HG03196 (cell line): Measurements from ENCODE around the gene DYNLL2.
"Not testable (repeated sequence)": the region's sequence is repeated elsewhere in the genome, so short reads cannot be mapped to it uniquely, and the experiment has no call there.

Experiments used
- ATAC-seq: cut with Tn5 transposase; IDR thresholded peaks from one replicate; pipeline ENCODE4 v1.9.1; 2021; ENCODE audit not compliant: unreplicated experiment

The DYNLL2 gene

DNA sequence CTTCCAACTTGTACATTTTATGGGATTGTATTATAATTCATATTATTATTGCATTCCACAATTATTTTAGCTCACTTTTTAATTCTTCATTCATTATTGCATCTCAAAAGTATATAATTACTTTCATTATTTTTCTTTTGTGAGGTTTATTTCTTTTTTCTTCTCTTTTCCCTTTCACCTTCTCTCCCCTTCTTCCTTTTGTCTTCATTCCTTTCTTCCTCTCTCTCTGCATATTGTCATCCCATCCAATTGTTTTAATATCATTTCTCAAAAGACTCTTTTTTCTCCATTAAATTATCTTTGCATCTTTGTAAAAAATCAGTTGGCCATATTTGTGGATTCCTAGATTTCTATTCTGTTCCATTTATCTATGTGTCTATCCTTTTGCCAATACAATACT is 17.3 kb downstream of the DYNLL2 start:
- ATAC-seq, result no peak

DNA sequence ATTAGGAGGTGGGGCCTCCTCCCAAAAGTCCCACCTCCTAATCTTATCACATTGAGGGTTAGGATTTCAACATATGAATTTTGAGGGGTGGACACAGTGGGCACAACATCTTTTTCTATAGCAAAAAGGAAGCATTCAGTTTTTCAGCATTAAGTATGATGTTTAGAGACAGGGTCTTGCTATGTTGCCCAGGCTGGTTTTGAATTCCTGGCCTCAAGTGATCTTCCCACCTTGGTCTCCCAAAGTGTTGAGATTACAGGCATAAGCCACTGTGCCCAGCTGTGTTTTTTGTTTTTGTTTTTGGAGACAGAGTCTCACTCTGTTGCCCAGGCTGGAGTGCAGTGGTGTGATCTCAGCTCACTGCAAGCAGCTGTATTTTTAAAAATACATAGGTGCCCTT is 18.7 kb downstream of the DYNLL2 start:
- not testable (repeated sequence) for ATAC-seq

DNA sequence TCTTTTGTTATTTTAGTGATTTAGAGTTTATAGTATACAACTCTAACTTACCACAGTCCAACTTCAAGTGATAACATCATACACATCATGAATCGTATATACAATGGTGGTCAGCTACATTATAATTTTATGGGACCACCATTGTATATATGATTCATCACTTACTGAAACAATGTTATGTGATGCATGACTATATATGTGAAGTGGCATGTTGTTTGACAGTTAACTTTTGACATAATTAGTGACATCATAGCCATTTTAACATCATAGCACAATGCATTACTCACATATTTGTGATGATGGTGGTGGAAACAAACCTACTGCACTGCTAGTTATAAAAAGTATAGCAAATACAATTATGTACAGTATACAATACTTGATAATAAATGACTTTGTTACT is 21.9 kb downstream of the DYNLL2 start:
- ATAC-seq, result no peak

DNA sequence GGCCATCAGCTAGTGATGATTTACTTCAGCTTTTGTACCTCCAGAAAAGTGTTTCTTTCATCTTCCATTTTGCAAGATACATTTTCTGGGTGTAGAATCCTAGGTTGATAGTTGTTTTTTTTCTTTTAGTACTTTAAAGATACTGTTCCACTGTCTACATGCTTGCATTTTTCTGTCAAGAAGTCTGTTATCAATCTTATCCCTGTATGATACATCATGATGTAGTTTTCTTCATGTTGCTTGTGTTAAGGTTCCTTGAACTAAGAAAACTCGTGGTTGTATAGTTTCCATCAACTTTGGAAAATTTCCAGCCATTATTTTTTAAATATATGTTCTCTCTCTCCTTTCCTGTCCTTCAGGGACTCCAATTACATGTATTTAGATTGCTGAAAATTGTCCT is 24.1 kb downstream of the DYNLL2 start:
- ATAC-seq, result no peak

DNA sequence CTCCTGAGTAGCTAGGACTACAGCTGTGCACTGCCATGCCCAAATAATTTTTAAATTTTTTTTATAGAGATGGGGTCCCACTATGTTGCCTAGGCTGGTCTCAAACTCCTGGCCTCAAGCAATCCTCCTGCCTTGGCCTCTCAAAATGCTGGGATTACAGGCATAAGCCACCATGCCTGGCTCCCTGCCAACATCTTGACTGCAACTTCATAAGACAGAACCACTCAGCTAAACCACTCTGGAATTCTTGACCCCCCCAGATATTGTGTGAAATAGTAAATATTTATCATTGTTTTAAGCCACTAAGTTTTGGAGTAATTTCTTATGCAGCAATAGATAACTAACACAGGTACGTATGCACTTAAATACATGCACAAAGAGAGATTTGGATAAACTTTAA is 26.0 kb downstream of the DYNLL2 start:
- ATAC-seq, result no peak

DNA sequence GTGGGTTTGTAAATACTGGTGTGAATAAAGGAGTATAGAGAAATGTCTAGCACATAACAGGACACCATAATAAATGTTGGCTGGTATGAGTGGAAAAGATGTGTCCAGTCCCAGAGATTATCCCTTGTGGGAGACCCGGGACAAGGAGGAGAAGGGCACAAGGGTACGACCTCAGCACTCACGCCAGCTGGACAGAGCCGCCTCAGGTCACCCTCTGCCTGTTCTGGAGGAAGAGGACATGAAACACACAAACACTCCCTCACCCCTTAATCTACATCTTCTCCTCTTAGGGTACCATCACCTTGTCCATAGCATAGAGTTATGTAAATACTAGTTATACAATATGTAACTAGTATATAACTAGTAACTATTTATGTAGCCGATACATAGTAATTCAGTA is 26.8 kb downstream of the DYNLL2 start:
- no peak for ATAC-seq

DNA sequence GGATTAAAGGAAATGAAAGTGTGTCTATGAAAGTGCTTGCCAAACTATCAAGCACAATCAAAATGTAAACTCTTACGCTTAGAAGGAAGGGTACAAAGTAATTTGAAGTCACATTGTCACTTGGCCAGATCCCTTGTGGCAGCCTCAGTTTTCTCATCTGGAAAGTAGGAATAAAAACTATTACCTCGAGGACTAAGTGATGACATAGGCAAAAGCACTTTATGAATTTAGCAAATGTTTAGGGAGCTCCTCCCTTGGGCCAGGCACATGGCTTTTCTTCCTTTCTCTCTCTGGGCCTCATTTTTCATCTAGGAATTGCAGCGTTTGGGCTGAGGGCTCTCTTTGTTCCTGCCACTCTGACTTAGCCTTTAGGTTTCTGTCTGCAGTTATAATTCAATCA is 28.5 kb downstream of the DYNLL2 start:
- no peak for ATAC-seq

DNA sequence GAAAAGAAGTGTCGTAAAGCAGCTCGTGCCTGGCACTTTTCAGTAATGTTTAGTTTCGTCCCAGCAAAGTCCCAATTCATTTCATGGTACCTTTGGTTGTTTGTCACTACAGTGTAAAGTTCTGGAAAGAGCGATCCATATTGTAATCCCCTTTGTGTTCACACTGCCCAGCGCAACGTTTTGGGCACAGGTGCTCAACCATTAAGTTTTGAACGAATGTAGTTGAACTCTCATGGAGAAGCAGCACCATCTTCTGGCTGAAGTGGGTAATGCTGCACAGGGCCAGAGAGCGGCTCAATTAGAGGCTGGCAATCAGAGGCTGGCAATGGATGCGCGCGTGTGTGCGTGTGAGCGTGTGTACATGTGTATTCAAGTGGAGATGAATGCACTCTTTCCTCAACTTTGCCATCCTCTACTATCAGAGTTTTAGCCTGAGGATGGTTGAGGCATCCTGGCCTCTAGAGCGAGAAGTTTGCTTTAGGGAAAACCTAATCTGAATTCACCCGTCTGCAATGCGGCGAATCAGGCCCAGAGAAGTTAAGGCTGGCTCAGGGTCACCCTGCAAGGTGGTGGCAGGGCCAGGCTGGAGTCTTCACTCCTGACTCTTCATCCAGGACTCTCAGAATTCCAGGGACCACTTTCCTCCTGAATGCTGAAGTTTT is 29.9 kb downstream of the DYNLL2 start:
- no peak for ATAC-seq

DNA sequence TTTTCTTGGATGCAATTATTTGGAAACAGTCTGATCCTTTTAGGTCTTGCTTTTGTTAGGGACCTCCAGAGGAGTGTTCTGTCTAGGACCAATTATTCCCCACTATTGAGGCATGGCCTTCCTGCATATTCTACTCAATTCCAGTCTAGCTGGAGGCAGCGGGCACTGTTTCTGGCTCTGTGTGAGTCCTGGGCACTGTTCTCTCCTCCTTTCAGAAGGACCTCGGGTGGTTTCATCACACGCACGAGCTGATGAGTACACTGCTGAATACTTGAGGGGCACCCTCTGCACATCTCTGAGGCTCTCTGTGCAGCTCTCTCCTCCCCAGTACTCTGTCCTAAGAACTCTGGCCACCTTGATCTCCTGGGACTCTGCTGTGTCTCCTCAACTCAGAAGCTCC is 30.7 kb downstream of the DYNLL2 start:
- no peak for ATAC-seq

DNA sequence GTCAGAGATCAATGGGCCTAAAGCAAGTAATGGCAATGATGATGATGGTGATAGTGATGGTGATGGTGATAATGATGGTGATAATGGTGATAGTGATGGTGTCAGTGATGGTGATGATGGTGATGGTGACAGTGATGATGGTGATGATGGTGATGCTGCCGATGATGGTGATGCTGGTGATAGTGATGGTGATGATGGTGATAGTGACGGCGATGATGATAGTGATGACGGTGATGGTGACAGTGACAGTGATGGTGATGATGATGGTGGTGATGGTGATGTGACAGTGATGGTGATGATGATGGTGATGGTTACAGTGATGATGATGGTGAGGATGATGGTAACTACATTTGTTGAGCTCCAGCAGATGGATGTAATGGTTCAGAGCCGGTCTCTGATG is 34.2 kb downstream of the DYNLL2 start:
- no peak for ATAC-seq

DNA sequence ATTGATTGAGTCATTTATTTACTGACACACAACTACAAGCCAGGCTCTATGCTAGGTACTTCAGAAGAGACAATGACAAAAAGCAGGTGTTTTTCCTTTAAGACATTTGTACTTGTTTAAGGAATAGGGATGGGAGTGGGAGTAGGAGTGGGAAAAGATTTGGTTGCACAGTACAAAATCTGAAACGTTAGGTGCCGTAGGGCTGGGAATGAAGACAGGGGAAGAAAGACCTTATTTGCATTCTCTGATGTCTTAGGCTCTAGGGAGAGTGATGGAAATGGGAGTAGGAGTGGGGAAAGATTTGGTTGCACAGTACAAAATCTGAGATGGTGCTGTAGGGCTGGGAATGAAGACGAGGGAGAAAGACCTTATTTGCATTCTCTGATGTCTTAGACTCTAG is 36.3 kb downstream of the DYNLL2 start:
- ATAC-seq, result no peak

DNA sequence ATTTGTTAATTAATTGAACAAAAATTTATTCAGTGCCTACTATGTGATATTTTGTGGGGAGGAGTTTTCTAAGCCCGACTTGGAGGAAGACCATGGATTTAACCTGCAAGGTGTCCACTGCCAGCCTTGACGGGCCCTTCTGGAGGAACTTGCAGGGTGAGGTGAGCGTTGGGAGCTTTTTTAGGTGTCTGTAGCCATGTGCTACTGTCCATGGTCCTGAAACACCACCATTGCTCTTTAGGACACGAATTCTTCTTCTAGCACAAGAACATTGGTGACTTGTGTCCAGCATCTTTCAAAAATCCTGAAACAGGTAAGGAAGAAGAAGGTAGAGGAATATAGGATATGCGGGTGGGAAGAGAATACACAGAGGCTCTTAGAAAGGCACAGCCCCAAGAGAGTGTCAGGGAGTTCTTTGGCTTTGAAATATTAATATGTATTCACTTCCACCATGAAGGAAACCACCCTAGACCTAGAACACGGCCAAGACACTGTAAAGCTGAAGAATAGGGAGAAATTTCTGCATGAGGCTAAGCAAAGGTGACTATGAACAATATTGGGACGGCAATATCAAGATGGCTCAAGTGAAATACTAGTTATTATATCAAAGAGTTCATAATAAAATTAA is 37.1 kb downstream of the DYNLL2 start:
- ATAC-seq, result no peak

DNA sequence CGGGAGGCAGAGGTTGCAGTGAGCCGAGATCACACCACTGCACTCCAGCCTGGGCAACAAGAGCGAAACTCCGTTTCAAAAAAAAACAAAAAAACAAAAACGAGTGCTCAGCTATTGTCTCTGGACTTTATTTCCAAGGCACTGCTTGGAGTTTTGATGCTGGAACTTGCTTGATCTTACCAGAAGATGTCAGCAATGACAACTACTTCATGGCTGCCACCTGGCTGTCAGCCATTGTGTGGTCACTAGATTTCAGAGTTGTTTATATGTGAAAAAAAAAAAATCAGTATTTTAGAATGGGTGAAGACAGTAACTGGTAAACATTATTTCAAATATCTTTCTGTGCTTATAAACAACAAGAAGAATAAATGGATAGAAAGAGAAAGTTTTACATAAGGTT is 38.7 kb downstream of the DYNLL2 start:
- no peak for ATAC-seq

DNA sequence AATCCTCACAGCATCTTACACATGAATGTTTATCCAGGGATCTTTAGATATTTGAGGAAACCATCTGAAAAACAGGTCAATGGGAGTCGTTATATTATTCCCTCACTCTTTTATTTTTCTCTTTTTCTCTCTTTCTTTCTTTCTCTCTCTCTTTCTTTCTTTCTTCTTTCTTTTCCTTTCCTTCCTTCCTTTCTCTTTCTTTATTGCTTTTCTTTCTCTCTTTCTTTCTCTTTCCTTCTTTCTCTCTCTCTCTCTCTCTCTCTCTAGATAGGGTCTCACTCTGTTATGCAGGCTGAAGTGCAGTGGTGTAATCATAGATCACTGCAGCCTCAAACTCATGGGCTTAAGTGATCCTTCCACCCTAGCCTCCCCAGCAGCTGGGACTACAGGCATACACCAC is 44.6 kb downstream of the DYNLL2 start:
- no peak for ATAC-seq

DNA sequence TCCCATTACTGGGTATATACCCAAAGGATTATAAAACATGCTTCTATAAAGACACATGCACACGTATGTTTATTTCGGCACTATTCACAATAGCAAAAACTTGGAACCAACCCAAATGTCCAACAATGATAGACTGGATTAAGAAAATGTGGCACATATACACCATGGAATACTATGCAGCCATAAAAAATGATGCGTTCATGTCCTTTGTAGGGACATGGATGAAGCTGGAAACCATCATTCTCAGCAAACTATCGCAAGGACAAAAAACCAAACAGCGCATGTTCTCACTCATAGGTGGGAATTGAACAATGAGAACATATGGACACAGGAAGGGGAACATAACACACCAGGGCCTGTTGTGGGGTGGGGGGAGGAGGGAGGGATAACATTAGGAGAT is 49.5 kb downstream of the DYNLL2 start:
- ATAC-seq, result not testable (repeated sequence)

DNA sequence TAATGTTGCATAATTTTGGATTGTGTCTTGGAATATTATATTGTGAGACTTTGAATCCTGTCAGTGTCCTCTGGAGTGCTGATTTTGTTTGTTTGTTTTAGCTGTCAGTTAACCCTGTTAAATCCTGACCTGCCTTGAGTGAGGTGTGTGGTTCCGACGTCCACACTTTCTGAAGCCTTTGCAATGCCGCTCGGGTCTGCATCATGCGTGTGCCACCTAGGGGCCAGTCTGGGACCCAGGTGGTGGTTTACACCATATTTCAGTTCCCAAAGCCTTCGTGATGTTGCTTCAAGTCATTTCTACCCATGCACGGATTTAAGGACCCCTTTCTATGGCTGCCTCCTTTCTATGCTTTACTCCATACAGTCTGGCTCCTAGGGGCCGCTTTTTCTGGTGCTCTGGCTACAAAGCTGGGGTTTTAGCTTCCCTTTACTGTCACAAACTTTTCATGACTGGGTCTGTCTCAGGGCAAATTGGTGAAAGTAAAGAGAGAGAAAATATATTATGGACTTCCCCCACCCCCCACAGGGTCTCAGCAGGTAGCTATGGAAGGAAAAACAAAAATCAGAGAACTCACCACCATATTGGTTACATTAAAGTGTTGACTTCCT is 53.6 kb downstream of the DYNLL2 start:
- ATAC-seq, result no peak

DNA sequence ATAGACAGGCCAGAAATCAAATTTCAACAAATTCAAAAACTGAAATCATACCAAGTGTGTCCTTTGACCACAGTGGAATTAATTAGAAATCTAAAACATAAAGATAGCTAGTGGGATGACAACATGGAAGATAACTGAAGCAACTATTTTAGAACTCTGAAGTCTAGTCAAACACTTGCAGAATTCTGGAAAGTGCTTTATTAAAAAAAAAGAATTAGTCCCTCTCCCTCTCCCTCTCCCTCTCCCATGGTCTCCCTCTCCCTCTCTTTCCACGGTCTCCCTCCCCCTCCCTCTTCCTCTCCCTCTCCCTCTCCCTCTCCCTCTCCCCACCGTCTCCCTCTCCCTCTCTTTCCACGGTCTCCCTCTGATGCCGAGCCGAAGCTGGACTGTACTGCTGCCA is 58.3 kb downstream of the DYNLL2 start:
- ATAC-seq, result no peak

DNA sequence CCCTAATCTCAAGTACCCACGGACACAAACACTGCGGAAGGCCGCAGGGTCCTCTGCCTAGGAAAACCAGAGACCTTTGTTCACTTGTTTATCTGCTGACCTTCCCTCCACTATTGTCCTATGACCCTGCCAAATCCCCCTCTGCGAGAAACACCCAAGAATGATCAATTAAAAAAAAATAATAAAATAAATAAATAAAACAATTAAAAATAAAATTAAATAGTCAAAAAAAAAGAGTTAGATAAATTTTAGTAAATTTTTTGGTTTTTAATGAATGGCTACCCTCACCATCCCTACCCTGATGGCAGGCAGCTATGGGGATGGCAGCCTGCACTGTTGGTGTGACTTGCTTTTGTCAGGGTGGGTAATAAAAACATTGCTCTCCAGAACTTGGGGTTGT is 60.1 kb downstream of the DYNLL2 start:
- ATAC-seq, result not testable (repeated sequence)

DNA sequence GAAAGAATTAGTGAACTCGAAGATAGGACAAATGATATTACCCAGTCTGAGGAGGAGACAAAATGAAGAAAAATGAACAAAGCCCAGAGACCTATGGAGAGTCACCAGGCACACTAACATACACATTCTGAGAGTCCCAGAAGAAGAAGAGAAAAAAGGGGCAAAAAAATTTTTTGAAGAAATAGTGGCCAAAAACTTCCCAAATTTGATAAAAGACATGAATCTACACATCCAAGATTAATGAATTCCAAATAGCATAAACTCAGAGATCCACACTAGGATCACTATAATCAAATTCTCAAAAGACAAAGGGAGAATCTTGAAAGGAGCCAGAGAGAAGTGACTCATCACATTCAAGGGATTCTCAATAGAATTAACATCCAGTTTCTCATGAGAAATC is 61.6 kb downstream of the DYNLL2 start:
- no peak for ATAC-seq
